GM19468 (cell line): ENCODE measurements around the gene SLC36A1.

Source experiments
- ATAC-seq: cut with Tn5 transposase; IDR thresholded peaks from one replicate; pipeline ENCODE4 v1.9.1; 2021; ENCODE audit warnings: mild to moderate bottlenecking, moderate library complexity, moderate number of reproducible peaks; ENCODE audit not compliant: unreplicated experiment; ENCODE audit errors: extremely low read depth

The SLC36A1 gene

GRCh38 chr5:151523335-151523734 lies 75.9 kb downstream of the SLC36A1 start:
- peak; percentile 82 for ATAC-seq

GRCh38 chr5:151528153-151528552 lies 80.8 kb downstream of the SLC36A1 start:
- no peak for ATAC-seq

- ATAC-seq = no peak
These were observed 81.6 kb downstream of the SLC36A1 start for GRCh38 chr5:151528996-151529395.

GRCh38 chr5:151531581-151531980 lies 84.2 kb downstream of the SLC36A1 start:
- ATAC-seq = no peak

GRCh38 chr5:151532416-151532815 lies 85.0 kb downstream of the SLC36A1 start:
- ATAC-seq = no peak

GRCh38 chr5:151534350-151534749 lies 86.9 kb downstream of the SLC36A1 start:
- ATAC-seq = no peak

GRCh38 chr5:151537044-151537443 lies 89.6 kb downstream of the SLC36A1 start:
- ATAC-seq = no peak

- no peak for ATAC-seq
These were observed 94.2 kb downstream of the SLC36A1 start for GRCh38 chr5:151541571-151541970.
